IMR-90 (cell line): ENCODE data around the gene SLC26A11. TPM values are rescaled to one million over a fixed set of nuclear protein-coding genes. Genes with fewer than 3 reads are reported as not detected.

Source experiments
- ATAC-seq: fragments of 200-7000 bp; cut with Tn5 transposase; 2 replicates; pipeline ENCODE4 v1.9.1; 2020; ENCODE audit warnings: low read depth, mild to moderate bottlenecking, moderate library complexity
- BruUV-seq: library from RNA; stranded (reverse); fragments of 400-500 nt; replicated peaks from 2 replicates; lab custom pipeline; 2021; lab: Mats Ljungman, UMichigan
- CTCF ChIA-PET: fragments of 300-600 bp; formaldehyde crosslinking; extraction: SDS; loops from one replicate; lab custom pipeline; 2021; ENCODE audit warnings: antibody characterized with exemption; lab: Yijun Ruan, JAX
- POLR2A ChIA-PET: fragments of 300-600 bp; sonication (Branson Sonifier 250); formaldehyde crosslinking; loops from one replicate; lab custom pipeline; 2022; ENCODE audit warnings: antibody characterized with exemption; ENCODE audit not compliant: unreplicated experiment; lab: Charles Lee
- DNase-seq: peaks from one replicate; pipeline ENCODE4 v3.0.0; 2013
- H2AFZ ChIP-seq: replicated peaks from 2 replicates; pipeline ENCODE3; 2013; ENCODE audit warnings: low read length, mild to moderate bottlenecking; ENCODE audit not compliant: poor library complexity
- H2AK5ac ChIP-seq: 2 replicates; pipeline ENCODE4 v1.6.1; 2013; ENCODE audit warnings: low read depth, low read length, inconsistent platforms
- H2AK9ac ChIP-seq: replicated peaks from 2 replicates; pipeline ENCODE3; 2013; ENCODE audit warnings: mild to moderate bottlenecking, low read depth, low read length, moderate library complexity; ENCODE audit not compliant: poor library complexity
- H2BK120ac ChIP-seq: 2 replicates; pipeline ENCODE4 v1.6.1; 2013; ENCODE audit warnings: low read depth, low read length, inconsistent platforms
- H2BK15ac ChIP-seq: 3 replicates; pipeline ENCODE4 v1.6.1; 2013; ENCODE audit warnings: low read depth, low read length, inconsistent platforms
- H2BK20ac ChIP-seq: 2 replicates; pipeline ENCODE4 v1.6.1; 2013; ENCODE audit warnings: low read depth, mild to moderate bottlenecking, inconsistent platforms, low read length, moderate library complexity
- H2BK5ac ChIP-seq: 2 replicates; pipeline ENCODE4 v1.6.1; 2013; ENCODE audit warnings: mild to moderate bottlenecking, low read depth, low read length, inconsistent platforms; ENCODE audit not compliant: poor library complexity, severe bottlenecking
- H3K14ac ChIP-seq: replicated peaks from 2 replicates; pipeline ENCODE4 v1.6.1; 2013; ENCODE audit warnings: low read depth, low read length, inconsistent platforms
- H3K18ac ChIP-seq: 2 replicates; pipeline ENCODE4 v1.6.1; 2013; ENCODE audit warnings: low read depth, low read length, control low read depth
- H3K23ac ChIP-seq: 2 replicates; pipeline ENCODE4 v1.6.1; 2013; ENCODE audit warnings: low read depth, low read length, inconsistent platforms
- H3K27ac ChIP-seq: 2 replicates; pipeline ENCODE4 v1.5.1; 2013; ENCODE audit warnings: mild to moderate bottlenecking, control low read depth, low read length; ENCODE audit not compliant: insufficient read depth
- H3K27me3 ChIP-seq: 2 replicates; pipeline ENCODE4 v1.6.1; 2013; ENCODE audit warnings: low read length; ENCODE audit not compliant: control insufficient read depth, insufficient read depth
- H3K36me3 ChIP-seq: 2 replicates; pipeline ENCODE4 v1.6.1; 2013; ENCODE audit warnings: low read length, mixed read lengths; ENCODE audit not compliant: control insufficient read depth, insufficient read depth
- H3K4ac ChIP-seq: 2 replicates; pipeline ENCODE4 v1.6.1; 2013; ENCODE audit warnings: low read depth, low read length, inconsistent platforms
- H3K4me1 ChIP-seq: 2 replicates; pipeline ENCODE4 v1.6.1; 2013; ENCODE audit warnings: low read length, mixed read lengths; ENCODE audit not compliant: control insufficient read depth, insufficient read depth
- H3K4me2 ChIP-seq: 2 replicates; pipeline ENCODE4 v1.6.1; 2013; ENCODE audit warnings: low read depth, mild to moderate bottlenecking, control low read depth, low read length, moderate library complexity
- H3K4me3 ChIP-seq: 2 replicates; pipeline ENCODE4 v1.5.1; 2013; ENCODE audit warnings: low read depth, mild to moderate bottlenecking, control low read depth, low read length, moderate library complexity; ENCODE audit not compliant: insufficient read depth
- H3K56ac ChIP-seq: 2 replicates; pipeline ENCODE4 v1.6.1; 2013; ENCODE audit warnings: low read length, inconsistent platforms; ENCODE audit not compliant: insufficient read depth; ENCODE audit errors: extremely low read depth
- H3K79me1 ChIP-seq, 2 experiments: 2 replicates each; pipeline ENCODE4 v1.6.1; 2013; ENCODE audit warnings: low read length in 2 of 2, inconsistent platforms in 1 of 2, low read depth in 1 of 2
- H3K9ac ChIP-seq: 2 replicates; pipeline ENCODE4 v1.6.1; 2013; ENCODE audit warnings: low read depth, low read length, control low read depth
- H3K9me1 ChIP-seq: 2 replicates; pipeline ENCODE4 v1.6.1; 2013; ENCODE audit warnings: low read length, inconsistent platforms; ENCODE audit not compliant: insufficient read depth
- H3K9me3 ChIP-seq: 2 replicates; pipeline ENCODE4 v1.6.1; 2013; ENCODE audit warnings: low read length; ENCODE audit not compliant: control insufficient read depth, insufficient read depth
- H4K20me1 ChIP-seq: 2 replicates; pipeline ENCODE4 v1.6.1; 2013; ENCODE audit warnings: low read length, inconsistent platforms; ENCODE audit not compliant: insufficient read depth
- H4K5ac ChIP-seq: 2 replicates; pipeline ENCODE4 v1.6.1; 2013; ENCODE audit warnings: mild to moderate bottlenecking, low read depth, low read length, control low read depth
- H4K8ac ChIP-seq, 2 experiments: 2 replicates each; pipeline ENCODE4 v1.6.1; 2013; ENCODE audit warnings: low read depth in 2 of 2, low read length in 2 of 2, control low read depth in 1 of 2, inconsistent platforms in 1 of 2
- H4K91ac ChIP-seq: 2 replicates; pipeline ENCODE4 v1.6.1; 2013; ENCODE audit warnings: low read depth, low read length, inconsistent platforms; ENCODE audit not compliant: insufficient read depth
- BHLHE40 ChIP-seq: fragments of 150-350 bp; IDR thresholded peaks from 2 replicates; pipeline ENCODE4 v1.6.1; 2016; ENCODE audit warnings: mild to moderate bottlenecking, low read depth, low read length
- CEBPB ChIP-seq: IDR thresholded peaks from 2 replicates; pipeline ENCODE4 v1.6.1; 2012; ENCODE audit warnings: low read depth, low read length, improper control_type of control experiment
- CHD1 ChIP-seq: IDR thresholded peaks from 2 replicates; pipeline ENCODE4 v1.6.1; 2012; ENCODE audit warnings: low read depth, low read length, improper control_type of control experiment
- CTCF ChIP-seq: conservative IDR thresholded peaks from 2 replicates; pipeline ENCODE4 v1.5.1; 2012; ENCODE audit warnings: mild to moderate bottlenecking, low read depth, low read length, improper control_type of control experiment
- FOS ChIP-seq: fragments of 150-350 bp; IDR thresholded peaks from 2 replicates; pipeline ENCODE4 v1.6.1; 2016; ENCODE audit warnings: low read depth, low read length
- MAFK ChIP-seq: IDR thresholded peaks from 2 replicates; pipeline ENCODE4 v1.6.1; 2012; ENCODE audit warnings: low read depth, low read length, improper control_type of control experiment
- MAZ ChIP-seq: IDR thresholded peaks from 2 replicates; pipeline ENCODE4 v1.6.1; 2012; ENCODE audit warnings: low read depth, mild to moderate bottlenecking, low read length, improper control_type of control experiment, moderate library complexity, borderline replicate concordance
- MXI1 ChIP-seq: IDR thresholded peaks from 2 replicates; pipeline ENCODE4 v1.6.1; 2012; ENCODE audit warnings: low read depth, mild to moderate bottlenecking, low read length, moderate library complexity, borderline replicate concordance
- NFE2L2 ChIP-seq: fragments of 150-350 bp; IDR thresholded peaks from 2 replicates; pipeline ENCODE4 v1.6.1; 2016; ENCODE audit warnings: low read depth, mild to moderate bottlenecking, low read length
- POLR2A ChIP-seq: IDR thresholded peaks from 2 replicates; pipeline ENCODE4 v1.6.1; 2012; ENCODE audit warnings: mild to moderate bottlenecking, low read depth, low read length
- RAD21 ChIP-seq: IDR thresholded peaks from 2 replicates; pipeline ENCODE4 v1.6.1; 2012; ENCODE audit warnings: low read length, improper control_type of control experiment
- RCOR1 ChIP-seq: IDR thresholded peaks from 2 replicates; pipeline ENCODE4 v1.6.1; 2012; ENCODE audit warnings: mild to moderate bottlenecking, low read length, improper control_type of control experiment; ENCODE audit not compliant: insufficient replicate concordance
- RFX5 ChIP-seq: IDR thresholded peaks from 2 replicates; pipeline ENCODE4 v1.8.0; 2012; ENCODE audit warnings: low read depth, mild to moderate bottlenecking, low read length, moderate library complexity
- SMC3 ChIP-seq: fragments of 150-350 bp; IDR thresholded peaks from 2 replicates; pipeline ENCODE4 v1.6.1; 2016; ENCODE audit warnings: low read depth, mild to moderate bottlenecking, antibody characterized with exemption, low read length, moderate library complexity
- USF2 ChIP-seq: fragments of 150-350 bp; IDR thresholded peaks from 2 replicates; pipeline ENCODE4 v1.6.1; 2017; ENCODE audit warnings: mild to moderate bottlenecking, antibody characterized with exemption, low read length, low read depth
- WGBS, 2 experiments: methylation state at CpG; one replicate each; pipeline versions ENCODE4 v1.1.5 to v1.1.7; 2013; ENCODE audit warnings: missing lambda C conversion rate in 2 of 2; ENCODE audit not compliant: insufficient read length in 1 of 2; ENCODE audit errors: extremely low coverage in 2 of 2; 5-methylcytosine and 5-hydroxymethylcytosine counted together
- dilution Hi-C: fragments of 300-500 bp; cut with HindIII; formaldehyde crosslinking; loops from one replicate; pipeline ENCODE4 v1.14.3; 2018; ENCODE audit warnings: low sequenced_read_pairs; ENCODE audit not compliant: unreplicated experiment
- in situ Hi-C: fragments of 300-500 bp; cut with MboI; formaldehyde crosslinking; loops from 3 replicates; pipeline ENCODE4 v1.14.3; 2019; ENCODE audit warnings: low sequenced_read_pairs, inconsistent platforms, mixed read lengths
- intact Hi-C: fragments of 100-400 bp; cut with micrococcal nuclease; formaldehyde crosslinking; loops from 2 replicates; pipeline ENCODE4 v1.10.0; 2022
- polyA plus RNA-seq, 3 experiments: library from polyadenylated mRNA; depleted of rRNA; stranded (reverse); fragments of >200 nt; gene quantifications; 2 replicates each; pipeline ENCODE4 v1.2.3, GENCODE V29; 2012; ENCODE audit warnings: low replicate concordance in 1 of 3
- total RNA-seq: library from RNA; depleted of rRNA; stranded (reverse); fragments of >200 nt; gene quantifications from 2 replicates; pipeline ENCODE4 v1.2.3, GENCODE V29; 2012

Gene SLC26A11
- total and polyA plus RNA-seq, 2 of the 4 experiments (the other 2 are of a cell fraction) = 3.2 to 15.6 TPM

GRCh38 chr17:80221351-80222105 lies 1.3 kb downstream of the SLC26A11 start:
- Histone ChIP-seq H4K5ac (no peak overlapping the region), H3K4ac (peak overlapping the region; percentile 11), H3K14ac (no peak overlapping the region), H3K4me1 (peaks cover 6% of the 10 kb centered on the region; the same call in 1 of the 2 replicates), H3K4me3 (peak overlapping the region; percentile 67), H2BK15ac (no peak overlapping the region), H3K27me3 (no peaks in the 10 kb centered on the region), H3K36me3 (peaks cover 24% of the 10 kb centered on the region), H2AFZ (peak overlapping the region; percentile 80), H3K9me1 (peaks cover 28% of the 10 kb centered on the region), H3K9ac (peak overlapping the region; percentile 40), H3K23ac (peak overlapping the region; percentile 17; the same call in 1 of the 2 replicates), H2BK20ac (no peak overlapping the region), H3K4me2 (peak overlapping the region; percentile 33), H3K18ac (no peak overlapping the region), H2BK5ac (no peak overlapping the region), H3K27ac (no peak overlapping the region), H4K8ac (no peak overlapping the region), H2BK120ac (no peak overlapping the region), H3K9me3 (no peaks in the 10 kb centered on the region), H3K56ac (no peak overlapping the region), H2AK9ac (peak overlapping the region; percentile 97), H4K91ac (no peak overlapping the region), H4K20me1 (peaks cover 26% of the 10 kb centered on the region), H2AK5ac (peak overlapping the region; percentile 46; the same call in 1 of the 2 replicates), H3K79me1 (peaks cover 18 to 61% of the 10 kb centered on the region in 2 experiments)
- dilution Hi-C loops (no loop called here), intact Hi-C loops (loop anchor here (5.0 kb wide), 1 partner anchor 41 kb away; the partner anchor contains the start of gene RNF213), in situ Hi-C loops (no loop called here)
- no peak for DNase-seq
- 65% methylated on average over 20 of the region's 29 CpGs; no CpG with 5 or more reads in 1 of the 2 experiments for WGBS, 2 experiments
- ChIA-PET CTCF (no interaction called here), POLR2A (no interaction called here)
- BruUV-seq = no TSS peak
- ATAC-seq = no peak
- TF ChIP-seq RFX5 = no peak
- TF ChIP-seq SMC3 = no peak
- no peak for TF ChIP-seq CHD1
- no peak for TF ChIP-seq MAFK
- TF ChIP-seq NFE2L2 = no peak
- TF ChIP-seq RAD21 = no peak
- TF ChIP-seq CTCF = no peak
- TF ChIP-seq FOS = no peak
- no peak for TF ChIP-seq MAZ
- TF ChIP-seq USF2 = no peak
- no peak for TF ChIP-seq CEBPB
- no peak for TF ChIP-seq MXI1
- no peak for TF ChIP-seq BHLHE40
- TF ChIP-seq POLR2A = no peak
- TF ChIP-seq RCOR1 = no peak
